HL-60/S4 treated with phorbol 12-myristate 13-acetate at 8.2 ng/mL for 4 days and 3 days (cell line): Measurements from ENCODE around the gene FAM43A.

Source experiments
- in situ Hi-C: fragments of 300-500 bp; cut with MboI; formaldehyde crosslinking; loops from 2 replicates; pipeline ENCODE4 v1.15.0; 2022; ENCODE audit warnings: low sequenced_read_pairs

The FAM43A gene

GRCh38 chr3:194675081-194675640, 10.5 kb upstream of the FAM43A start:
- in situ Hi-C loops = no loop called here

GRCh38 chr3:194675680-194676079, 10.0 kb upstream of the FAM43A start:
- in situ Hi-C loops = no loop called here

- in situ Hi-C loops = no loop called here
Observed at GRCh38 chr3:194676471-194676870, 9.2 kb upstream of the FAM43A start.

- in situ Hi-C loops = loop anchor here (10.0 kb wide), 2 partner anchors 424 to 584 kb away; no protein-coding TSS in a partner anchor
Observed at GRCh38 chr3:194680888-194681615, 4.6 kb upstream of the FAM43A start.

- in situ Hi-C loops = loop anchor here (10.0 kb wide), 2 partner anchors 423 to 583 kb away; no protein-coding TSS in a partner anchor
Observed at GRCh38 chr3:194682189-194682693, 3.4 kb upstream of the FAM43A start.

- in situ Hi-C loops = loop anchor here (10.0 kb wide), 2 partner anchors 422 to 582 kb away; no protein-coding TSS in a partner anchor
Observed at GRCh38 chr3:194682694-194683310, 2.9 kb upstream of the FAM43A start.

GRCh38 chr3:194683380-194683779, 2.3 kb upstream of the FAM43A start:
- in situ Hi-C loops = loop anchor here (10.0 kb wide), 2 partner anchors 421 to 581 kb away; no protein-coding TSS in a partner anchor

GRCh38 chr3:194685065-194685717, 492 bp upstream of the FAM43A start:
- in situ Hi-C loops = loop anchor here (10.0 kb wide), 2 partner anchors 420 to 580 kb away; no protein-coding TSS in a partner anchor

- in situ Hi-C loops = loop anchor here (10.0 kb wide), 2 partner anchors 418 to 578 kb away; no protein-coding TSS in a partner anchor
Observed at GRCh38 chr3:194686414-194686815, 732 bp downstream of the FAM43A start.

- in situ Hi-C loops = loop anchor here (10.0 kb wide), 2 partner anchors 418 to 578 kb away; no protein-coding TSS in a partner anchor
Observed at GRCh38 chr3:194686816-194687637, 1.3 kb downstream of the FAM43A start.

GRCh38 chr3:194687638-194688199, 2.0 kb downstream of the FAM43A start:
- in situ Hi-C loops = loop anchor here (10.0 kb wide), 2 partner anchors 417 to 577 kb away; no protein-coding TSS in a partner anchor

GRCh38 chr3:194688200-194688740, 2.6 kb downstream of the FAM43A start:
- in situ Hi-C loops = loop anchor here (10.0 kb wide), 2 partner anchors 417 to 577 kb away; no protein-coding TSS in a partner anchor

- in situ Hi-C loops = loop anchor here (10.0 kb wide), 2 partner anchors 416 to 576 kb away; no protein-coding TSS in a partner anchor
Observed at GRCh38 chr3:194688946-194689345, 3.3 kb downstream of the FAM43A start.

- in situ Hi-C loops = loop anchor here (10.0 kb wide), 2 partner anchors 415 to 575 kb away; no protein-coding TSS in a partner anchor
Observed at GRCh38 chr3:194689493-194689944, 3.8 kb downstream of the FAM43A start.

- in situ Hi-C loops = no loop called here
Observed at GRCh38 chr3:194690501-194691372, 5.1 kb downstream of the FAM43A start.

- in situ Hi-C loops = no loop called here
Observed at GRCh38 chr3:194691481-194692283, 6.0 kb downstream of the FAM43A start.

GRCh38 chr3:194696702-194697101, 11.0 kb downstream of the FAM43A start:
- in situ Hi-C loops = no loop called here
